PFSK-1 (cell line): ENCODE measurements around the gene AFDN.
A peak's percentile ranks its signal among the peaks of the same experiment; 100 is the strongest.

Experiments used
- FOXP2 ChIP-seq: optimal IDR thresholded peaks from 2 replicates; pipeline ENCODE3; 2011; ENCODE audit warnings: borderline replicate concordance, control low read depth, inconsistent platforms; ENCODE audit not compliant: insufficient read depth; ENCODE audit errors: extremely low read length, extremely low read depth
- POLR2AphosphoS5 ChIP-seq: IDR thresholded peaks from 2 replicates; pipeline ENCODE4 v1.6.1; 2012; ENCODE audit warnings: low read depth, mild to moderate bottlenecking, control low read depth, low read length, moderate library complexity
- REST ChIP-seq, 2 experiments: IDR thresholded peaks; 2 replicates each; pipeline versions ENCODE4 v1.6.1 to v1.8.0; 2011 to 2012; ENCODE audit warnings: low read depth in 2 of 2, low read length in 2 of 2, control low read depth in 1 of 2, inconsistent platforms in 1 of 2, mild to moderate bottlenecking in 1 of 2, moderate library complexity in 1 of 2; ENCODE audit not compliant: insufficient read depth in 1 of 2
- SIN3A ChIP-seq: IDR thresholded peaks from 2 replicates; pipeline ENCODE4 v1.6.1; 2012; ENCODE audit warnings: mild to moderate bottlenecking, low read length, moderate library complexity, borderline replicate concordance; ENCODE audit not compliant: insufficient read depth
- TAF1 ChIP-seq: IDR thresholded peaks from 2 replicates; pipeline ENCODE4 v1.6.1; 2012; ENCODE audit warnings: low read length, control low read depth, borderline replicate concordance; ENCODE audit not compliant: insufficient read depth

Gene AFDN

GRCh38 chr6:167831281-167831828 is 4.6 kb downstream of the AFDN start:
- no peak for TF ChIP-seq SIN3A
- TF ChIP-seq FOXP2, result no peak
- TF ChIP-seq POLR2AphosphoS5, result no peak
- no peak for TF ChIP-seq REST (IDR thresholded peaks at IDR 0.05; ENCODE audit: insufficient read depth in 1 of 2, low read depth in 2 of 2, low read length in 2 of 2)
- TF ChIP-seq TAF1, result no peak

GRCh38 chr6:167832497-167833395 is 6.0 kb downstream of the AFDN start:
- TF ChIP-seq SIN3A, result no peak
- TF ChIP-seq POLR2AphosphoS5, result no peak
- TF ChIP-seq REST (IDR thresholded peaks at IDR 0.05; ENCODE audit: insufficient read depth in 1 of 2, low read depth in 2 of 2, low read length in 2 of 2), result no peak
- TF ChIP-seq TAF1, result no peak
- no peak for TF ChIP-seq FOXP2

- TF ChIP-seq SIN3A (no peak), POLR2AphosphoS5 (no peak), TAF1 (no peak)
These were observed 6.7 kb downstream of the AFDN start for GRCh38 chr6:167833396-167833763.

GRCh38 chr6:167835260-167835659 is 8.5 kb downstream of the AFDN start:
- TF ChIP-seq REST (IDR thresholded peaks at IDR 0.05; ENCODE audit: insufficient read depth in 1 of 2, low read depth in 2 of 2, low read length in 2 of 2), result no peak
- no peak for TF ChIP-seq TAF1
- no peak for TF ChIP-seq POLR2AphosphoS5
- no peak for TF ChIP-seq FOXP2
- TF ChIP-seq SIN3A, result no peak

- no peak for TF ChIP-seq POLR2AphosphoS5
- TF ChIP-seq SIN3A, result no peak
- no peak for TF ChIP-seq TAF1
- no peak for TF ChIP-seq FOXP2
- TF ChIP-seq REST (IDR thresholded peaks at IDR 0.05; ENCODE audit: insufficient read depth in 1 of 2, low read depth in 2 of 2, low read length in 2 of 2), result peak; percentile 46 to 60; a peak in 1 of 4 replicates
These were observed 10.0 kb downstream of the AFDN start for GRCh38 chr6:167836721-167837120.
